ENCODE data around the gene PTPRD. TPM values are rescaled to one million over a fixed set of nuclear protein-coding genes. Genes with fewer than 3 reads are reported as not detected.

Gene PTPRD
- total RNA-seq, 1 experiment from 2014 or later = 32.5 TPM

DNA sequence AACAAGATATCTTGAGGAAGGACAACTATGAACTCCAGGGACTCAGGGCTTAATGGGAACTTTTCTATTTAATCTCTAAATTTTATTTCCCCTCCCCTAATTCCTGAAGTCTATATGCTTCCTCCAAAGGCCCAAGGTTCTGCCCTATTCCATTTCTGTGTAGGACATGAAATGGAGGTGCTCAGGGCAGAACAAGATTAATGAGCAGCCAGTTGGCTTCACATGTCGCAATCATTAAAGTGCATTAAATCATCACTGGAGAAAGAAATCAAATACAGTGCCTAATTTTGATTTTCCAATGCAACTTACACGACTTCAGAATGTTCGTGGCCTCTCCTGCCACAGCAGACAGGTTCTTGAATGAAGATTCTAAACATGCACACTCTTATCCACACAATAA, 862.1 kb downstream of the PTPRD start:
- no peaks in the 10 kb centered on the region for H4K20me1 ChIP-seq (ENCODE audit: control insufficient read depth, insufficient read depth, insufficient read length)
- H4K5ac ChIP-seq (ENCODE audit: insufficient read length, low read depth, low read length) = no peak overlapping the region
- no peak overlapping the region for H3K27ac ChIP-seq (ENCODE audit: insufficient read length, low read depth, low read length)
- DNase-seq = no peak
- no peak overlapping the region for H2BK5ac ChIP-seq (ENCODE audit: insufficient read length, low read length)
- no peak overlapping the region for H3K4me2 ChIP-seq (ENCODE audit: insufficient read depth, insufficient read length, low read length)
- no peak overlapping the region for H4K91ac ChIP-seq (ENCODE audit: insufficient read length, low read depth, low read length)
- WGBS (ENCODE audit: extremely low coverage, insufficient read length, low lambda C conversion rate) = no CpG with 5 or more reads among the region's 3 CpGs
- no peak overlapping the region for H3K4ac ChIP-seq (ENCODE audit: low read depth, low read length)
- no peak overlapping the region for H3K9ac ChIP-seq (ENCODE audit: extremely low read depth, insufficient read length, low read length)
- H3K23me2 ChIP-seq (ENCODE audit: insufficient read length, low read depth, low read length, poor library complexity, severe bottlenecking) = no peaks in the 10 kb centered on the region
- TF ChIP-seq, protein P1, sequence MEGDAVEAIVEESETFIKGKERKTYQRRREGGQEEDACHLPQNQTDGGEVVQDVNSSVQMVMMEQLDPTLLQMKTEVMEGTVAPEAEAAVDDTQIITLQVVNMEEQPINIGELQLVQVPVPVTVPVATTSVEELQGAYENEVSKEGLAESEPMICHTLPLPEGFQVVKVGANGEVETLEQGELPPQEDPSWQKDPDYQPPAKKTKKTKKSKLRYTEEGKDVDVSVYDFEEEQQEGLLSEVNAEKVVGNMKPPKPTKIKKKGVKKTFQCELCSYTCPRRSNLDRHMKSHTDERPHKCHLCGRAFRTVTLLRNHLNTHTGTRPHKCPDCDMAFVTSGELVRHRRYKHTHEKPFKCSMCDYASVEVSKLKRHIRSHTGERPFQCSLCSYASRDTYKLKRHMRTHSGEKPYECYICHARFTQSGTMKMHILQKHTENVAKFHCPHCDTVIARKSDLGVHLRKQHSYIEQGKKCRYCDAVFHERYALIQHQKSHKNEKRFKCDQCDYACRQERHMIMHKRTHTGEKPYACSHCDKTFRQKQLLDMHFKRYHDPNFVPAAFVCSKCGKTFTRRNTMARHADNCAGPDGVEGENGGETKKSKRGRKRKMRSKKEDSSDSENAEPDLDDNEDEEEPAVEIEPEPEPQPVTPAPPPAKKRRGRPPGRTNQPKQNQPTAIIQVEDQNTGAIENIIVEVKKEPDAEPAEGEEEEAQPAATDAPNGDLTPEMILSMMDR (conservative IDR thresholded peaks at IDR 0.05) = no peak
- H3K27ac Mint-ChIP-seq = no peak overlapping the region
- no peaks in the 10 kb centered on the region for H3K36me3 Mint-ChIP-seq (ENCODE audit: insufficient read depth in 1 of 3, low read depth in 3 of 3)
- no peak overlapping the region for H2BK12ac ChIP-seq (ENCODE audit: insufficient read length, low read depth, low read length)
- H3K23ac ChIP-seq (ENCODE audit: insufficient read length, low read depth, low read length) = no peak overlapping the region
- no peaks in the 10 kb centered on the region for H3K27me3 Mint-ChIP-seq (ENCODE audit: low read depth)
- H3K79me1 ChIP-seq (ENCODE audit: insufficient read depth, low read depth, low read length, poor library complexity, severe bottlenecking) = no peaks in the 10 kb centered on the region
- H3K4me1 ChIP-seq (ENCODE audit: insufficient read depth, low read length) = no peaks in the 10 kb centered on the region
- H2BK20ac ChIP-seq (ENCODE audit: low read depth, low read length, poor library complexity, severe bottlenecking) = no peak overlapping the region
- no peaks in the 10 kb centered on the region for H3K27me3 ChIP-seq (ENCODE audit: insufficient read depth, low read length)
- no peaks in the 10 kb centered on the region for H3K9me3 Mint-ChIP-seq
- H3K4me1 Mint-ChIP-seq = peaks cover 0 to 13% of the 10 kb centered on the region in 2 experiments; a peak in 3 of 4 replicates
- H4K8ac ChIP-seq (replicated peaks; ENCODE audit: insufficient read length, low read depth, low read length) = no peak overlapping the region
- H3K56ac ChIP-seq (ENCODE audit: insufficient read length, low read depth, low read length) = no peak overlapping the region
- H3K4me3 Mint-ChIP-seq = no peak overlapping the region
- H3K18ac ChIP-seq (ENCODE audit: insufficient read length, low read depth, low read length) = no peak overlapping the region
- H3T11ph ChIP-seq (ENCODE audit: low read length) = no peak overlapping the region
- H2BK15ac ChIP-seq (ENCODE audit: low read depth, low read length) = no peak overlapping the region
- H2AK5ac ChIP-seq (ENCODE audit: insufficient read length, low read length) = no peak overlapping the region
- no peak overlapping the region for H2BK120ac ChIP-seq (ENCODE audit: low read depth, low read length, poor library complexity, severe bottlenecking)
- no peak overlapping the region for H3K14ac ChIP-seq (ENCODE audit: insufficient read depth, low read length)
- H3K79me2 ChIP-seq (ENCODE audit: insufficient read depth, low read length) = no peaks in the 10 kb centered on the region
- no peaks in the 10 kb centered on the region for H3K9me3 ChIP-seq (ENCODE audit: control insufficient read depth, low read depth, low read length)
- H2AFZ ChIP-seq (ENCODE audit: low read length) = no peak overlapping the region

Data from H9 (cell line).